OCI-LY7 (cell line): Measurements from ENCODE around the gene REEP3. TPM values are rescaled to one million over a fixed set of nuclear protein-coding genes. Genes with fewer than 3 reads are reported as not detected.

Experiments used
- BruUV-seq: library from RNA; stranded (reverse); fragments of 400-500 nt; replicated peaks from 2 replicates; lab custom pipeline; 2021; lab: Mats Ljungman, UMichigan
- CTCF ChIA-PET: fragments of 300-600 bp; sonication (Branson Sonifier 250); formaldehyde crosslinking; loops from one replicate; lab custom pipeline; 2022; ENCODE audit warnings: antibody characterized with exemption; ENCODE audit not compliant: unreplicated experiment; lab: Charles Lee
- POLR2A ChIA-PET: fragments of 300-600 bp; sonication (Branson Sonifier 250); formaldehyde crosslinking; loops from one replicate; lab custom pipeline; 2022; ENCODE audit warnings: antibody characterized with exemption; lab: Charles Lee
- DNase-seq: peaks from one replicate; pipeline ENCODE4 v3.0.0-alpha.2; 2015; ENCODE audit warnings: low spot score
- H2AFZ ChIP-seq: fragments of 200-600 bp; sonication (generic), shearing (Covaris generic); 2 replicates; pipeline ENCODE4 v1.6.1; 2014; ENCODE audit warnings: mild to moderate bottlenecking, antibody characterized with exemption, low read length, moderate library complexity
- H3K27ac ChIP-seq: fragments of 200-600 bp; sonication (generic); 2 replicates; pipeline ENCODE4 v1.5.1; 2014; ENCODE audit warnings: mixed run types, low read depth, mild to moderate bottlenecking, moderate library complexity, low read length, inconsistent platforms; ENCODE audit not compliant: poor library complexity, severe bottlenecking
- H3K36me3 ChIP-seq: fragments of 200-600 bp; sonication (generic); 2 replicates; pipeline ENCODE4 v1.6.1; 2014; ENCODE audit warnings: mild to moderate bottlenecking, antibody characterized with exemption, low read length, moderate library complexity, mixed read lengths; ENCODE audit not compliant: insufficient read depth
- H3K4me1 ChIP-seq: fragments of 200-600 bp; sonication (generic); 2 replicates; pipeline ENCODE4 v1.5.1; 2014; ENCODE audit warnings: mild to moderate bottlenecking, low read length; ENCODE audit not compliant: insufficient read depth, poor library complexity, severe bottlenecking
- H3K4me2 ChIP-seq: fragments of 200-600 bp; sonication (generic); 2 replicates; pipeline ENCODE4 v1.6.1; 2014; ENCODE audit warnings: mild to moderate bottlenecking, low read length
- H3K4me3 ChIP-seq: fragments of 200-600 bp; sonication (generic); 2 replicates; pipeline ENCODE4 v1.5.1; 2014; ENCODE audit warnings: mild to moderate bottlenecking, low read depth, low read length; ENCODE audit not compliant: poor library complexity, severe bottlenecking
- H3K79me2 ChIP-seq: fragments of 200-600 bp; sonication (generic); 2 replicates; pipeline ENCODE4 v1.6.1; 2016; ENCODE audit warnings: low read depth, mild to moderate bottlenecking, low read length, moderate library complexity, mixed read lengths; ENCODE audit not compliant: insufficient read depth
- H3K9me2 ChIP-seq: fragments of 200-600 bp; sonication (generic); 2 replicates; pipeline ENCODE4 v1.6.1; 2016; ENCODE audit warnings: mild to moderate bottlenecking, low read length, mixed read lengths; ENCODE audit not compliant: insufficient read depth
- H3K9me3 ChIP-seq: fragments of 200-600 bp; sonication (generic); 2 replicates; pipeline ENCODE4 v1.6.1; 2014; ENCODE audit warnings: mild to moderate bottlenecking, mixed run types, low read length, mixed read lengths
- H4K20me1 ChIP-seq: fragments of 200-600 bp; sonication (generic); 2 replicates; pipeline ENCODE4 v1.6.1; 2014; ENCODE audit warnings: mild to moderate bottlenecking, antibody characterized with exemption, low read length, moderate library complexity, mixed read lengths; ENCODE audit not compliant: insufficient read depth
- CTCF ChIP-seq: fragments of 200-600 bp; sonication (generic); conservative IDR thresholded peaks from 2 replicates; pipeline ENCODE4 v1.5.1; 2014; ENCODE audit warnings: mild to moderate bottlenecking, antibody characterized with exemption, low read length, moderate library complexity, mixed read lengths
- EZH2phosphoT487 ChIP-seq: fragments of 200-600 bp; sonication (generic); IDR thresholded peaks from 2 replicates; pipeline ENCODE4 v1.6.1; 2018; ENCODE audit warnings: low read depth, borderline replicate concordance, mild to moderate bottlenecking, mixed run types, antibody characterized with exemption, low read length, moderate library complexity, mixed read lengths
- intact Hi-C: fragments of 100-400 bp; cut with micrococcal nuclease; formaldehyde crosslinking; loops from one replicate; pipeline ENCODE4 v1.10.0; 2022; ENCODE audit not compliant: unreplicated experiment
- total RNA-seq, 2 experiments: library from RNA; depleted of rRNA in 1 of 2; stranded (reverse); fragments of >200 nt in 1 of 2; shearing (Covaris generic) in 1 of 2; gene quantifications; 2 replicates each; pipeline ENCODE4 v1.2.3, GENCODE V29; 2014 to 2022

The REEP3 gene
- total RNA-seq, 2 experiments from 2014 or later: 3.6 to 11.0 TPM

DNA sequence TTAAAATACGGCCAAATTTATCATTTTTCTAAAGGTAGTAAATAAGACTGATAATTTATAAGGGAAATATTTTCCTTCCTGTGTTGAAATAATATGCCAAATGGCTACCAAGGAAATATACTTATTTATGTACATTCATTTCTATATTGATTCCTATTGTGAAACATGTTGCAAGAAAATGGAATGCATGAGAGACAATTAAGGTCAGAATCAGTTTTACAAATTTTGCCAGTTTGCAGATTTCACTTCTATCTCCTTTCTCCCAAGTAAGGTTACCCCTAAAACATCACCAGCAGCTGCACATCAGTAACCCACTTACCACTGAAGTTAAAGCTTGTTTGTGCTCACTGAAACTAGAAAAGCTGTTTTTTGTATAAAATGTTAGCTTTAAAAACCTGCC, 19.2 kb upstream of the REEP3 start:
- Histone ChIP-seq H3K79me2 (peaks cover 3% of the 10 kb centered on the region), H4K20me1 (0 out of 2 replicates have a peak, but pooled peaks cover 8% of the 10 kb centered on the region), H3K9me3 (no peaks in the 10 kb centered on the region), H2AFZ (no peak overlapping the region), H3K4me2 (no peak overlapping the region), H3K9me2 (no peaks in the 10 kb centered on the region), H3K4me3 (no peak overlapping the region), H3K4me1 (no peaks in the 10 kb centered on the region), H3K36me3 (no peaks in the 10 kb centered on the region), H3K27ac (no peak overlapping the region)
- CTCF ChIA-PET: interaction anchor here (0.6 kb wide), 1 partner anchor 369 kb away, joined by 4 read pairs; no protein-coding TSS in a partner anchor
- POLR2A ChIA-PET: interaction anchor here (0.6 to 1.6 kb wide), 5 partner anchors 8 to 177 kb away, joined by 3 to 7 read pairs (median 3); no protein-coding TSS in a partner anchor
- intact Hi-C loops: no loop called here
- DNase-seq: no peak
- BruUV-seq: no TSS peak
- TF ChIP-seq EZH2phosphoT487: no peak
- no peak for TF ChIP-seq CTCF

DNA sequence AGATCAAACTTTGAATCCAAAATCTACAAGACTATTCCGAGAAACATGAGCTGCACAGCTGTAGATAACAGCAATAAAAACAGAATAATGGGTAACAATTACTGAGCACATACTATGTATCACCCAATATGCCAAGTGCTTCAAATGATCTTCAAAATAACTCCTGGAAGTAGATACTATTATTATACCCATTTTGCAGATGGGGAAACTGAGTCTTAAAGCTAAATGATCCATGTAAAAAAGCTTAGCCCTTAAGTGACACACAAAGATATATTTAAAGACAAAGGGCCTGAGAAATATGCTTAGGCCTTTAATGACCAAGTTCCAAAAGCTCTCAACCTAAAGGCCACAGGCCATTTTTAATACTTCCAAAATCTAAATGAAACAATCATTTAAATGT, 18.4 kb upstream of the REEP3 start:
- peaks cover 3% of the 10 kb centered on the region for H3K79me2 ChIP-seq
- H3K27ac ChIP-seq: no peak overlapping the region
- H3K4me2 ChIP-seq: no peak overlapping the region
- no peaks in the 10 kb centered on the region for H3K36me3 ChIP-seq
- no peaks in the 10 kb centered on the region for H3K4me1 ChIP-seq
- H2AFZ ChIP-seq: no peak overlapping the region
- no peaks in the 10 kb centered on the region for H3K9me3 ChIP-seq
- no peak for DNase-seq
- intact Hi-C loops: no loop called here
- BruUV-seq: no TSS peak
- TF ChIP-seq CTCF: no peak
- TF ChIP-seq EZH2phosphoT487: no peak
- H3K9me2 ChIP-seq: no peaks in the 10 kb centered on the region
- 0 out of 2 replicates have a peak, but pooled peaks cover 8% of the 10 kb centered on the region for H4K20me1 ChIP-seq
- CTCF ChIA-PET: no interaction called here
- H3K4me3 ChIP-seq: no peak overlapping the region
- POLR2A ChIA-PET: interaction anchor here (0.6 to 1.0 kb wide), 7 partner anchors 8 to 1943 kb away, joined by 3 to 7 read pairs (median 3); no protein-coding TSS in a partner anchor

- no peak overlapping the region for H2AFZ ChIP-seq
- H3K36me3 ChIP-seq: no peaks in the 10 kb centered on the region
- H3K27ac ChIP-seq: no peak overlapping the region
- no peaks in the 10 kb centered on the region for H3K9me2 ChIP-seq
- peaks cover 3% of the 10 kb centered on the region for H3K79me2 ChIP-seq
- H3K4me2 ChIP-seq: no peak overlapping the region
- no TSS peak for BruUV-seq
- no peaks in the 10 kb centered on the region for H3K4me1 ChIP-seq
- H3K4me3 ChIP-seq: no peak overlapping the region
- ChIA-PET CTCF (no interaction called here), POLR2A (no interaction called here)
- 0 out of 2 replicates have a peak, but pooled peaks cover 8% of the 10 kb centered on the region for H4K20me1 ChIP-seq
- TF ChIP-seq CTCF (no peak), EZH2phosphoT487 (no peak)
- intact Hi-C loops: no loop called here
- no peak for DNase-seq
- H3K9me3 ChIP-seq: no peaks in the 10 kb centered on the region
Measured at GRCh38 chr10:63503395-63503794, 17.8 kb upstream of the REEP3 start.
